Measurements from ENCODE around the gene TARBP1. TPM values are rescaled to one million over a fixed set of nuclear protein-coding genes. Genes with fewer than 3 reads are reported as not detected.

Gene TARBP1
- total and polyA plus RNA-seq, 7 donors, result 5.5 to 22.1 (median 10.0) TPM

GRCh38 chr1:234345237-234345636 is 133.7 kb downstream of the TARBP1 start:
- Histone ChIP-seq H3K4me1 (no peaks in the 10 kb centered on the region), H3K36me3 (no peaks in the 10 kb centered on the region), H3K9me3 (no peaks in the 10 kb centered on the region), H3K27ac (no peak overlapping the region), H3K4me3 (no peak overlapping the region), H3K27me3 (no peaks in the 10 kb centered on the region)
- DNase-seq, result no peak
- intact Hi-C loops (cut with DNase I), result no loop called here
- TF ChIP-seq CTCF (IDR thresholded peaks at IDR 0.05) (no peak), EP300 (IDR thresholded peaks at IDR 0.05) (no peak), POLR2AphosphoS5 (IDR thresholded peaks at IDR 0.05) (no peak), POLR2A (IDR thresholded peaks at IDR 0.05) (no peak)
- WGBS, 2 donors, result 94 to 100% methylated on average over 1 of the region's 1 CpG

GRCh38 chr1:234342774-234343173 is 136.2 kb downstream of the TARBP1 start:
- Histone ChIP-seq H3K27me3 (no peaks in the 10 kb centered on the region), H3K4me1 (no peaks in the 10 kb centered on the region), H3K4me3 (no peak overlapping the region), H3K9me3 (peaks cover 0 to 4% (median 0%) of the 10 kb centered on the region in 4 donors), H3K27ac (no peak overlapping the region), H3K36me3 (no peaks in the 10 kb centered on the region)
- TF ChIP-seq POLR2AphosphoS5 (IDR thresholded peaks at IDR 0.05) (no peak), CTCF (IDR thresholded peaks at IDR 0.05) (no peak), EP300 (IDR thresholded peaks at IDR 0.05) (no peak), POLR2A (IDR thresholded peaks at IDR 0.05) (no peak)
- intact Hi-C loops (cut with DNase I), result no loop called here
- no peak for DNase-seq
- 78 to 85% methylated on average over 5 of the region's 5 CpGs for WGBS, 2 donors

Other genes starting within 250 kb of the TARBP1 start
- gene COA6, start 105.7 kb downstream of the TARBP1 start, total RNA-seq, result 10 to 100 TPM; 19.3 to 33.1 (median 24.5) TPM
- gene COA6, start 105.7 kb downstream of the TARBP1 start, polyA plus RNA-seq, result 100 to 1,000 TPM in 2 of 3 donors, 10 to 100 TPM in 1; 73.2 to 134 (median 113) TPM
- 10 to 100 TPM; 43.8 to 80.9 (median 55.5) TPM for gene IRF2BP2, start 131.0 kb upstream of the TARBP1 start, total RNA-seq
- 10 to 100 TPM; 39.1 to 86.9 (median 66.1) TPM for gene IRF2BP2, start 131.0 kb upstream of the TARBP1 start, polyA plus RNA-seq